Inferior parietal cortex (tissue), 1 donor: ENCODE data around the gene ENPP3.

Experiments
- DNase-seq: peaks from one replicate; pipeline ENCODE4 v3.0.0-alpha.2; 2016; ENCODE audit errors: extremely low spot score

The ENPP3 gene

DNA sequence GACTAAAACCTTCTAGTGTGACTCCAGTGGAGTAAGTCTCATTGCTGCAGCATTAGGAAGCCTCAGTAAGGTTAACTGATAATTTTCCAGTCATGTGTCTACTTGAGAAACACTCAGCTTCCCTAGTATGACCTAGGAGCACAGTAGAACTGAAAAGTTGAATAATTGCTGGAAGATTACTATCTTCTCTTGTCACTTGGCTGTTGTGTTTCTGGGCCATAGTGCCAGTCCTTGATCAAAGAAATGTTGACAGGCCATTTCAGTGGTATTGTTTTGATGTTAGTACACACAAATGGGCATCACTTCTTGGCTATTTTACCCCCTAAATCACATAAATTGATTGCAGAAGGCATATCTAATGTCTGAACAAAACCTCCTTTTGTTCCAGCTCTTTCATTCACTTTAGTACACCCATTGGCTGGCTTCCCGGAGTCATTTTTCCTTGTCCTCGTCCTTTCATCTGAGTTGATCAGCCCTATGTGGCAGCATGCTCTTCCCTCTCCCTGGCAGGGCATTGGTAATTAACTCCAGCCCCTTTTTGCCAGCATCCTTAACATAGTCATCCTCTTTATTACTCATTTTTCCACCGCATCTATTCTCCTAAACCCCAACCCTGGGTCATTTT is 6.0 kb downstream of the ENPP3 start:
- DNase-seq = peak; percentile 68

DNA sequence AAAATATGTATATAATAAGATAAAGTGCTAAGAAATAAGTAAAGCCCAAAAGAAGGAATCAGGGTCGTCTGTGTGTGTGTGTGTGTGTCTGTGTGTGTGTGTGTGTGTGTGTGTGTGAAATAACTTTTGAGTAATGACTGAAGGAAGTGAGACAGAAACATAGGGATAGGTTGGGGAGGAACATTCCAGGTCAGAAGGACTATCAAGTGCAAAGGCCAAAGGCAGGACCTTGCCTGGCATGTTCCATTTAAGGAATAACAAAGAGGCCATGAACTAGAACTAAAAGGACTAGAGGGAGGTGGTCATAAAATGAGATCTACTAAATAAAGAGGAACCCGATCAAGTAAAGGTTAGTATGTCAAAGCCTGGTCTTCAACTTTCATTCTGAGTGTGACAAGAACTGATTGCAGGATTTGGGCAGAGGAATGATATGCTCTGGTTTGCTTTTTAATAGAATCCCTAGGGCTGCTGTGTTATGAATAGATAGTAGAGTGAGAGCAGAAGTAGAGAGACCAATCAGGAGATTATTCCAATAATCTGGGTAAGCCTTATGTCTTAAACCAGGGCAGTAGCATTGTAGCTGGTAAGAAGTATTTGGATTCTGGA is 6.9 kb downstream of the ENPP3 start:
- no peak for DNase-seq

DNA sequence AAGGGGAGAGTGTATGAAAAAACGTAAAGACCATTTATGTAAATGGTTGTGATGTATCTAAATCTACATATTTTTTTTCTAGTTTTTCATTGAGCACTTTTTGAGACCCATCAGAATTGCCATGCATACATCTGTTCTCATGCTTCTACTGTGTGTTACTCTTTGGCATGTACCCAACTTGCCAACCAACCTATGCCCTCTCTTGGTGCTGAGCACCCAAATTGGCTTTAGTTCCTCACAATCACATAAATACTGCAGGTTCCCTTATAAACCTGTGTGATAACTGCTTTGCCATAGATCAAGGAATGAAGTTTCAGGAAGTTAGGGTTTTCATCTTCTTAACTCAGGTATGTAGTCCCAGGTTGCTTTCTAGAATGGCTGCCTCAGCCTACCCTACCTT is 7.8 kb downstream of the ENPP3 start:
- DNase-seq = no peak

GRCh38 chr6:131645846-131646245 is 8.7 kb downstream of the ENPP3 start:
- no peak for DNase-seq

- peak; percentile 6 for DNase-seq
Observed at GRCh38 chr6:131646249-131646670, 9.2 kb downstream of the ENPP3 start.

GRCh38 chr6:131651782-131652181 is 14.7 kb downstream of the ENPP3 start:
- no peak for DNase-seq

- DNase-seq = no peak
Observed at GRCh38 chr6:131652472-131652871, 15.4 kb downstream of the ENPP3 start.

DNA sequence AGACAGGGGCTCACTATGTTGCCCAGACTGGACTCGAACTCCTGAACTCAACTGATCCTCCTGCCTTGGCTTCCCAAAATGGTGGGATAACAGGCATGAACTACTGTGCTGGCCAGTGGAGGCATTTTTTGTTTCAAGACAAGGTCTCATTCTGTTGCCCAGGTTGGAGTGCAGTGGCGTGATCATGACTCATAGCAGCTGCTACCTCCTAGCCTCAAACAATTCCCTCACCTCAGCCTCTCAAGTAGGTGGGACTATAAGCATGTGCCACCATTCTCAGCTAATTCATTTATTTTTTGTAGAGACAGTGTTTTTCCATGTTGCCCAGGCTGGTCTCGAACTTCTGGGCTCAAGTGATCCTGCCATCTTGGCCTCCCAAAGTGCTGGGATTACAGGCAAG is 17.2 kb downstream of the ENPP3 start:
- DNase-seq = no peak

GRCh38 chr6:131655387-131655786 is 18.3 kb downstream of the ENPP3 start:
- DNase-seq = no peak

GRCh38 chr6:131655951-131656350 is 18.8 kb downstream of the ENPP3 start:
- DNase-seq = no peak

GRCh38 chr6:131656667-131657066 is 19.6 kb downstream of the ENPP3 start:
- no peak for DNase-seq

GRCh38 chr6:131657222-131657621 is 20.1 kb downstream of the ENPP3 start:
- DNase-seq = no peak

- no peak for DNase-seq
Observed at GRCh38 chr6:131657630-131658111, 20.6 kb downstream of the ENPP3 start.

DNA sequence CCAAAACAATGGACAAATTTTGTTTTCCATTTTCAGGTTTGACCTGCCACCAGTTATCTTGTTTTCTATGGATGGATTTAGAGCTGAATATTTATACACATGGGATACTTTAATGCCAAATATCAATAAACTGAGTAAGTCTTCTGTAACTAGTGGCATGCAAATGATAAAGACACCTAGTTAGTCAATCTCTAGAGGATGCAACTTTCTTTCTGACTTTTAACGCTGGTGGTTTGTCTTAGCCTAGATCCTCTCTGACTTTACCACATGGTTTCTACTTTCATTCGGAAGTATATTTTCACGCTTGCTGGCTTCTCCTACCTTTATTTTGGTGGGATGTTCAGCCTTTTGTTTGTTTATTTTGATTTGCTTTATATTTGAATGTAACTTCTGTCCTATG is 21.2 kb downstream of the ENPP3 start:
- DNase-seq = no peak

DNA sequence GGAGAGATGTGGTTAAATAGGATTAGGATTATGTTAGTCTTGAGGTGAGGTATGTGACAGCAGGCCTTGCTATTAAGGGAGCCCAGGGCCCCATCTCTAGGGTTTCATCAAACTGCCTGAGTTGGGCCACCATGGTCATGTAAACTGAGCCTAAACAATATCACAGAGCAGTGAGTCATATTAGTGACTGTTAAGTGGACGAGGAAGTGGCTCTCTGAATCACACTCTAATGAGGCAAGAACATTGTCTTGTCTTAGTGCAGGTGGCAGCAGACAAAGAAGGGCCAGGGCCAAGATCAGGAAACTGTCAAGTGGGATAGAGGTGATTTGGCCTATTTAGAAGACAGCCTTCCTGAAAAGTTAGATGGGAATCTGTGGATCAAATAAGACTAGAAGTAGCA is 23.1 kb downstream of the ENPP3 start:
- no peak for DNase-seq

DNA sequence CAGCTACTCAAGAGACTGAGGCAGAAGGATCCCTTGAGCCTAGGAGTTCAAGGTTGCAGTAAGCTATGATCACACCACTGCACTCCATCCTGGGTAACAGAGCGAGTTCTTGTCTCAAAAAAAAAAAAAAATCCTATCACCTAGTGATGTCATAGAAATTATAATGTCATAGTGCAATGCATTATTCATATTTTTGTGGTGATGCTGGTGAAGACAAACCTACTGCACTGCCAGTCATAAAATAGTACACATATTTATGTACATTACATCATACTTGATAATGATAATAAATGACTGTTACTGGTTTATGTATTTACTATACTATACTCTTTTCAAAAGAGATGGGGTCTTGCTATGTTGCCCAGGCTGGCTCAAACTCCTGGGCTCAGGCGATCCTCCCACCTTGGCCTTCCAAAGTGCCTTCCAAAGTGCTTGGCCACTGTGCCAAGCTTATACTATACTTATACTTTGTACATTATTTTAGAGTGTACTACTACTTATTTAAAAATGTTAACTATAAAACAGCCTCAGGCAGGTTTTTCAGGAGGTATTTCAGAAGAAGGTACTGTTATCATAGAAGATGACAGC is 26.6 kb downstream of the ENPP3 start:
- no peak for DNase-seq

GRCh38 chr6:131669891-131670290 is 32.8 kb downstream of the ENPP3 start:
- no peak for DNase-seq

DNA sequence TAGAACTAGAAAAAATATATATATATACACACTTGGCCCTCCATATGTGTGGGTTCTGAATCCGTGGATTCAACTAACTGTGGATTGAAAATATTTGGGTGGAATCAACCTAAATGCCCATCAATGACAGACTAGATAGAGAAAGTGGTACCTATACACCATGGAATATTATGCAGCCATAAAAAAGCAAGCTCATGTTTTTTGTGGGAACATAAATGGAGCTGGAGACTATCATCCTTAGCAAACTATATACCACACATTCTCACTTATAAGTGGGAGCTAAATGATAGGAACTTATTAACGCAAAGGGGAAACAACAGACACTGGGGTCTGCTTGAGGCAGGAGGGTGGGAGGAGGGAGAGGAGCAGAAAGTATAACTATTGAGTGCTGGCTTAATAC is 36.1 kb downstream of the ENPP3 start:
- no peak for DNase-seq

- DNase-seq = no peak
Observed at GRCh38 chr6:131678442-131678841, 41.3 kb downstream of the ENPP3 start.

GRCh38 chr6:131680868-131681267 is 43.8 kb downstream of the ENPP3 start:
- DNase-seq = no peak

- DNase-seq = no peak
Observed at GRCh38 chr6:131681585-131681984, 44.5 kb downstream of the ENPP3 start.

DNA sequence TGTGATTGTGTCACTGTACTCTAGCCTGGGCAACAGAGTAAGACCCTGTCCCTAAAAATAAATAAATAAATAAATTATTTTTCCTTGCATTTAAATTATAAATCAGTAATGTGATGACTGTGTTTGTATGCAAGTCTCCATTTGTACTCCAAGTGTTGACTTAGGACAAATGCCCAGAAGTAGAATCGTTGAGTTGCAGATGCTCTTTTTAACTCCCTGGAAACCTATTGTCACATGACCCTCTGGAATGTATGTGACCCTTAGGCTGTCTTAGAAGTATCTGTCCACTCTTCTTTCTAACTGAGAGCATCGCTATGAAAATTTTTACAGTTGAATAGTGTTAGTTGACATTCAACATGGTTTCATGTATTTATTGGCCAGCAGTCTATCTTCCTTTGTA is 45.3 kb downstream of the ENPP3 start:
- no peak for DNase-seq

- no peak for DNase-seq
Observed at GRCh38 chr6:131683479-131683878, 46.4 kb downstream of the ENPP3 start.
